ENCODE data around the gene JARID2. TPM values are rescaled to one million over a fixed set of nuclear protein-coding genes. Genes with fewer than 3 reads are reported as not detected.

Gene JARID2
- total and polyA plus RNA-seq, 9 of the 15 experiments (the other 6 are each of a cell fraction or from before 2014, with no cell fraction given): 5.0 to 29.0 (median 15.6) TPM

- TF ChIP-seq, protein P1, sequence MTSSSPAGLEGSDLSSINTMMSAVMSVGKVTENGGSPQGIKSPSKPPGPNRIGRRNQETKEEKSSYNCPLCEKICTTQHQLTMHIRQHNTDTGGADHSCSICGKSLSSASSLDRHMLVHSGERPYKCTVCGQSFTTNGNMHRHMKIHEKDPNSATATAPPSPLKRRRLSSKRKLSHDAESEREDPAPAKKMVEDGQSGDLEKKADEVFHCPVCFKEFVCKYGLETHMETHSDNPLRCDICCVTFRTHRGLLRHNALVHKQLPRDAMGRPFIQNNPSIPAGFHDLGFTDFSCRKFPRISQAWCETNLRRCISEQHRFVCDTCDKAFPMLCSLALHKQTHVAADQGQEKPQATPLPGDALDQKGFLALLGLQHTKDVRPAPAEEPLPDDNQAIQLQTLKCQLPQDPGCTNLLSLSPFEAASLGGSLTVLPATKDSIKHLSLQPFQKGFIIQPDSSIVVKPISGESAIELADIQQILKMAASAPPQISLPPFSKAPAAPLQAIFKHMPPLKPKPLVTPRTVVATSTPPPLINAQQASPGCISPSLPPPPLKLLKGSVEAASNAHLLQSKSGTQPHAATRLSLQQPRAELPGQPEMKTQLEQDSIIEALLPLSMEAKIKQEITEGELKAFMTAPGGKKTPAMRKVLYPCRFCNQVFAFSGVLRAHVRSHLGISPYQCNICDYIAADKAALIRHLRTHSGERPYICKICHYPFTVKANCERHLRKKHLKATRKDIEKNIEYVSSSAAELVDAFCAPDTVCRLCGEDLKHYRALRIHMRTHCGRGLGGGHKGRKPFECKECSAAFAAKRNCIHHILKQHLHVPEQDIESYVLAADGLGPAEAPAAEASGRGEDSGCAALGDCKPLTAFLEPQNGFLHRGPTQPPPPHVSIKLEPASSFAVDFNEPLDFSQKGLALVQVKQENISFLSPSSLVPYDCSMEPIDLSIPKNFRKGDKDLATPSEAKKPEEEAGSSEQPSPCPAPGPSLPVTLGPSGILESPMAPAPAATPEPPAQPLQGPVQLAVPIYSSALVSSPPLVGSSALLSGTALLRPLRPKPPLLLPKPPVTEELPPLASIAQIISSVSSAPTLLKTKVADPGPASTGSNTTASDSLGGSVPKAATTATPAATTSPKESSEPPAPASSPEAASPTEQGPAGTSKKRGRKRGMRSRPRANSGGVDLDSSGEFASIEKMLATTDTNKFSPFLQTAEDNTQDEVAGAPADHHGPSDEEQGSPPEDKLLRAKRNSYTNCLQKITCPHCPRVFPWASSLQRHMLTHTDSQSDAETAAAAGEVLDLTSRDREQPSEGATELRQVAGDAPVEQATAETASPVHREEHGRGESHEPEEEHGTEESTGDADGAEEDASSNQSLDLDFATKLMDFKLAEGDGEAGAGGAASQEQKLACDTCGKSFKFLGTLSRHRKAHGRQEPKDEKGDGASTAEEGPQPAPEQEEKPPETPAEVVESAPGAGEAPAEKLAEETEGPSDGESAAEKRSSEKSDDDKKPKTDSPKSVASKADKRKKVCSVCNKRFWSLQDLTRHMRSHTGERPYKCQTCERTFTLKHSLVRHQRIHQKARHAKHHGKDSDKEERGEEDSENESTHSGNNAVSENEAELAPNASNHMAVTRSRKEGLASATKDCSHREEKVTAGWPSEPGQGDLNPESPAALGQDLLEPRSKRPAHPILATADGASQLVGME (CRISPR knock-in tag; IDR thresholded peaks at IDR 0.05): peak; percentile 87; the same call in 1 of the 2 replicates
- TF ChIP-seq RNF2 (IDR thresholded peaks at IDR 0.05) (0 out of 2 replicates have a peak, but pooled peaks have one; percentile 40), MEF2A (IDR thresholded peaks at IDR 0.05; ENCODE audit: control insufficient read depth, low read depth, low read length) (no peak), ZNF75A (CRISPR knock-in tag; IDR thresholded peaks at IDR 0.05) (no peak), SMC3 (conservative IDR thresholded peaks at IDR 0.05; ENCODE audit: insufficient read depth, low read depth, low read length) (no peak), ZNF3 (CRISPR knock-in tag; IDR thresholded peaks at IDR 0.05) (no peak), FUS (optimal IDR thresholded peaks at IDR 0.05; ENCODE audit: low read depth, low read length) (no peak)
- TF ChIP-seq, protein P2, sequence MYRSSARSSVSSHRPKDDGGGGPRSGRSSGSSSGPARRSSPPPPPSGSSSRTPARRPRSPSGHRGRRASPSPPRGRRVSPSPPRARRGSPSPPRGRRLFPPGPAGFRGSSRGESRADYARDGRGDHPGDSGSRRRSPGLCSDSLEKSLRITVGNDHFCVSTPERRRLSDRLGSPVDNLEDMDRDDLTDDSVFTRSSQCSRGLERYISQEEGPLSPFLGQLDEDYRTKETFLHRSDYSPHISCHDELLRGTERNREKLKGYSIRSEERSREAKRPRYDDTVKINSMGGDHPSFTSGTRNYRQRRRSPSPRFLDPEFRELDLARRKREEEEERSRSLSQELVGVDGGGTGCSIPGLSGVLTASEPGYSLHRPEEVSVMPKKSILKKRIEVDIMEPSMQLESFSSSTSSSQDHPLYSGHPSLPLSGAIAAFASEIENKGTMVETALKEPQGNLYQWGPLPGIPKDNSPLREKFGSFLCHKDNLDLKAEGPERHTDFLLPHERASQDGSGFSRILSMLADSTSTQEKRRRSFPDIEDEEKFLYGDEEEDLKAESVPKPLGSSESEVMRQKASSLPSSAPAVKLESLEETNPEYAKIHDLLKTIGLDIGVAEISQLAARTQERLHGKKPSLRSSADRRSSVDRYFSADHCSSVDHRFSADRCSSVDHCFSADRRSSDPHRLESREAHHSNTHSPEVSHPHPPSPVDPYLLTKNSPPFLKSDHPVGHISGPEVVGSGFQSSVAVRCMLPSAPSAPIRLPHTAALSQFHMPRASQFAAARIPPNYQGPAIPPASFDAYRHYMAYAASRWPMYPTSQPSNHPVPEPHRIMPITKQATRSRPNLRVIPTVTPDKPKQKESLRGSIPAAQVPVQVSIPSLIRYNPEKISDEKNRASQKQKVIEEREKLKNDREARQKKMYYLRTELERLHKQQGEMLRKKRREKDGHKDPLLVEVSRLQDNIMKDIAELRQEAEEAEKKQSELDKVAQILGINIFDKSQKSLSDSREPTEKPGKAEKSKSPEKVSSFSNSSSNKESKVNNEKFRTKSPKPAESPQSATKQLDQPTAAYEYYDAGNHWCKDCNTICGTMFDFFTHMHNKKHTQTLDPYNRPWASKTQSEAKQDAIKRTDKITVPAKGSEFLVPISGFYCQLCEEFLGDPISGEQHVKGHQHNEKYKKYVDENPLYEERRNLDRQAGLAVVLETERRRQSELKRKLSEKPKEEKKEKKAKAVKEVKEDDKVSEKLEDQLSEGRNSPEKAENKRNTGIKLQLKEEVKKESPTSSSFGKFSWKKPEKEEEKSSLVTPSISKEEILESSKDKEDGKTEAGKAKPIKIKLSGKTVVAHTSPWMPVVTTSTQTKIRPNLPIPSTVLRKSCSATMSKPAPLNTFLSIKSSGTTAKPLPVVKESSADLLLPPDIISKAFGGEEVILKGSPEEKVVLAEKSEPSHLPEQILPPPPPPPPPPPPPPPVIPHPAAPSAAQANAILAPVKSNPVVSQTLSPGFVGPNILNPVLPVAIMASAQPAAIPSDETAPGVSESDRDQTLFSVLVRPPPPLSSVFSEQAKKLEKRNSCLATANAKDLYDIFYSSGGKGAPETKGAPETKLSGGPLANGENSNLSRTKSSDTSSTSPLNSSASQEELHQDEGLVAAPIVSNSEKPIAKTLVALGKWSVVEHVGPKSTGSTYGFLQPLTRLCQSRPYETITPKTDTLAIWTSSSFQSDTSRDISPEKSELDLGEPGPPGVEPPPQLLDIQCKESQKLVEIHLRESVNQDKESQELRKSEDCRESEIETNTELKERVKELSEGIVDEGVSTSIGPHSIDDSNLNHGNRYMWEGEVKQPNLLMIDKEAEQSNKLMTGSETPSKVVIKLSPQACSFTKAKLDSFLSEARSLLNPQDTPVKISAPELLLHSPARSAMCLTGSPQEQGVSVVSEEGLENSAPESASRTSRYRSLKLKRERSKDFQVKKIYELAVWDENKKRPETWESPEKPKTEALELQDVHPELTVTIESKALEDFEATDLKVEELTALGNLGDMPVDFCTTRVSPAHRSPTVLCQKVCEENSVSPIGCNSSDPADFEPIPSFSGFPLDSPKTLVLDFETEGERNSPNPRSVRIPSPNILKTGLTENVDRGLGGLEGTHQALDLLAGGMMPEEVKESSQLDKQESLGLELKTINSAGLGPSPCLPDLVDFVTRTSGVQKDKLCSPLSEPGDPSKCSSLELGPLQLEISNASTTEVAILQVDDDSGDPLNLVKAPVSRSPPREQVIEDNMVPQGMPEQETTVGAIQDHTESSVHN (IDR thresholded peaks at IDR 0.05; ENCODE audit: borderline replicate concordance in 1 of 2, low read depth in 1 of 2): no peak
These were observed 2.8 kb downstream of the JARID2 start (continued) for GRCh38 chr6:15248451-15249370.

Data from K562 (cell line).